SU-DHL-6 (cell line): Measurements from ENCODE around the gene RANBP1.

Experiments used
- H2AFZ ChIP-seq: fragments of 200-600 bp; sonication (generic); 2 replicates; pipeline ENCODE4 v1.6.1; 2014; ENCODE audit warnings: low read depth, mild to moderate bottlenecking, moderate library complexity, mixed read lengths, antibody characterized with exemption, low read length; ENCODE audit not compliant: severe bottlenecking
- H3F3A ChIP-seq: fragments of 200-600 bp; shearing (Covaris generic); 2 replicates; pipeline ENCODE4 v1.6.0; 2016; ENCODE audit warnings: antibody characterized with exemption, mild to moderate bottlenecking; ENCODE audit not compliant: insufficient read depth
- H3K27ac ChIP-seq: fragments of 200-600 bp; sonication (generic); 2 replicates; pipeline ENCODE4 v1.5.1; 2016; ENCODE audit warnings: low read depth, mild to moderate bottlenecking, low read length, moderate library complexity, mixed read lengths
- H3K27me3 ChIP-seq: fragments of 200-600 bp; sonication (generic), shearing (Covaris generic); 2 replicates; pipeline ENCODE4 v1.6.0; 2014; ENCODE audit warnings: mild to moderate bottlenecking, low read length
- H3K36me3 ChIP-seq: fragments of 200-600 bp; sonication (generic); 2 replicates; pipeline ENCODE4 v1.6.1; 2014; ENCODE audit warnings: mild to moderate bottlenecking, low read length, mixed read lengths
- H3K4me2 ChIP-seq: fragments of 300-600, 200-600 bp; shearing (Covaris generic), sonication (generic); 2 replicates; pipeline ENCODE4 v1.6.0; 2014; ENCODE audit warnings: low read length, low read depth, mild to moderate bottlenecking; ENCODE audit not compliant: poor library complexity, severe bottlenecking
- H3K4me3 ChIP-seq: fragments of 200-600 bp; sonication (generic); 2 replicates; pipeline ENCODE4 v1.5.1; 2014; ENCODE audit warnings: antibody characterized with exemption, low read length, mild to moderate bottlenecking, mixed read lengths; ENCODE audit not compliant: insufficient read depth, poor library complexity, severe bottlenecking
- H3K79me2 ChIP-seq: fragments of 200-600 bp; sonication (generic); 2 replicates; pipeline ENCODE4 v1.6.1; 2014; ENCODE audit warnings: mild to moderate bottlenecking, low read length, moderate library complexity; ENCODE audit not compliant: insufficient read depth
- H3K9ac ChIP-seq: fragments of 200-600 bp; sonication (generic); 2 replicates; pipeline ENCODE4 v1.7.0; 2014; ENCODE audit warnings: mild to moderate bottlenecking, low read length
- H3K9me2 ChIP-seq: fragments of 200-600 bp; sonication (generic); replicated peaks from 2 replicates; pipeline ENCODE4 v1.6.1; 2014; ENCODE audit warnings: low read length; ENCODE audit not compliant: insufficient read depth
- H3K9me3 ChIP-seq: fragments of 200-600 bp; sonication (generic); 2 replicates; pipeline ENCODE4 v1.6.1; 2014; ENCODE audit warnings: low read length, mixed read lengths; ENCODE audit not compliant: insufficient read depth
- H4K20me1 ChIP-seq: fragments of 200-600 bp; sonication (generic); 2 replicates; pipeline ENCODE4 v1.6.1; 2014; ENCODE audit warnings: low read depth, mild to moderate bottlenecking, antibody characterized with exemption, low read length, moderate library complexity, mixed read lengths
- EZH2phosphoT487 ChIP-seq: fragments of 200-600 bp; sonication (generic), shearing (Covaris generic); conservative IDR thresholded peaks from 2 replicates; pipeline ENCODE4 v1.6.1; 2018; ENCODE audit warnings: mild to moderate bottlenecking, antibody characterized with exemption, low read length, moderate library complexity, mixed read lengths
- TF ChIP-seq, protein P1 (sequence below): fragments of 200-600 bp; sonication (generic); IDR thresholded peaks from one replicate; pipeline ENCODE4 v1.5.1; 2017; ENCODE audit warnings: antibody characterized with exemption, mild to moderate bottlenecking, low read length, moderate library complexity; ENCODE audit not compliant: insufficient read depth, poor library complexity, severe bottlenecking

Gene RANBP1

DNA sequence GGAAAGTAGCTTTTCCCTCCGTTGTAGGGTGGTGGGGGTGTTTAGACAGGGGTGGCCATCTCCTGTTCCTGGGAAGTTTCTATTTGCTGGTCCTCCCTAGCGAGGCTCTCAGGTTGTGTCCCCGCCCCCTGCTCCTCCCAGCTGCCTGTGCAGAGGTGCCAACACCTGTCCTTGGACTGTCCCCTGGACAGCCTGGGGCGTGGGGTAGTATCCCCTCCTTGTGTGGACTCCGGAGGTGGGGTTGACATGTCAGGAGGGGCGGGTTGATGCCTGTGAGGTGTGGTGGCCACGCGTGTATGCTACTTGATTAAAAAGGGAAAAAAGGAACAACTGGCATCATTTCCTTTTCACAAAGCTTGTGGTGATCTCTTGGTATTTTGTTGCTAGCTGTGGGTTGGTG, 14.3 kb upstream of the RANBP1 start:
- no peak overlapping the region for H3K4me2 ChIP-seq
- H2AFZ ChIP-seq, result no peak overlapping the region
- no peak overlapping the region for H3K9ac ChIP-seq
- H3K36me3 ChIP-seq, result no peaks in the 10 kb centered on the region
- H3K4me3 ChIP-seq, result no peak overlapping the region
- H3K27ac ChIP-seq, result no peak overlapping the region
- H3K27me3 ChIP-seq, result no peaks in the 10 kb centered on the region
- H3K9me3 ChIP-seq, result no peaks in the 10 kb centered on the region
- H3F3A ChIP-seq, result no peaks in the 10 kb centered on the region
- no peaks in the 10 kb centered on the region for H3K9me2 ChIP-seq
- H3K79me2 ChIP-seq, result no peaks in the 10 kb centered on the region
- no peaks in the 10 kb centered on the region for H4K20me1 ChIP-seq
- no peak for TF ChIP-seq EZH2phosphoT487
- TF ChIP-seq, protein P1, sequence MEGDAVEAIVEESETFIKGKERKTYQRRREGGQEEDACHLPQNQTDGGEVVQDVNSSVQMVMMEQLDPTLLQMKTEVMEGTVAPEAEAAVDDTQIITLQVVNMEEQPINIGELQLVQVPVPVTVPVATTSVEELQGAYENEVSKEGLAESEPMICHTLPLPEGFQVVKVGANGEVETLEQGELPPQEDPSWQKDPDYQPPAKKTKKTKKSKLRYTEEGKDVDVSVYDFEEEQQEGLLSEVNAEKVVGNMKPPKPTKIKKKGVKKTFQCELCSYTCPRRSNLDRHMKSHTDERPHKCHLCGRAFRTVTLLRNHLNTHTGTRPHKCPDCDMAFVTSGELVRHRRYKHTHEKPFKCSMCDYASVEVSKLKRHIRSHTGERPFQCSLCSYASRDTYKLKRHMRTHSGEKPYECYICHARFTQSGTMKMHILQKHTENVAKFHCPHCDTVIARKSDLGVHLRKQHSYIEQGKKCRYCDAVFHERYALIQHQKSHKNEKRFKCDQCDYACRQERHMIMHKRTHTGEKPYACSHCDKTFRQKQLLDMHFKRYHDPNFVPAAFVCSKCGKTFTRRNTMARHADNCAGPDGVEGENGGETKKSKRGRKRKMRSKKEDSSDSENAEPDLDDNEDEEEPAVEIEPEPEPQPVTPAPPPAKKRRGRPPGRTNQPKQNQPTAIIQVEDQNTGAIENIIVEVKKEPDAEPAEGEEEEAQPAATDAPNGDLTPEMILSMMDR, result no peak

- no peak overlapping the region for H3K27ac ChIP-seq
- H3K9me2 ChIP-seq, result no peaks in the 10 kb centered on the region
- H3K4me3 ChIP-seq, result no peak overlapping the region
- no peaks in the 10 kb centered on the region for H3K79me2 ChIP-seq
- H3F3A ChIP-seq, result no peaks in the 10 kb centered on the region
- H4K20me1 ChIP-seq, result no peaks in the 10 kb centered on the region
- no peaks in the 10 kb centered on the region for H3K36me3 ChIP-seq
- no peaks in the 10 kb centered on the region for H3K9me3 ChIP-seq
- H3K27me3 ChIP-seq, result no peaks in the 10 kb centered on the region
- H2AFZ ChIP-seq, result no peak overlapping the region
- no peak overlapping the region for H3K4me2 ChIP-seq
- TF ChIP-seq, protein P1, result no peak
- TF ChIP-seq EZH2phosphoT487, result no peak
- H3K9ac ChIP-seq, result no peak overlapping the region
Measured at GRCh38 chr22:20102203-20102780, 13.6 kb upstream of the RANBP1 start.

DNA sequence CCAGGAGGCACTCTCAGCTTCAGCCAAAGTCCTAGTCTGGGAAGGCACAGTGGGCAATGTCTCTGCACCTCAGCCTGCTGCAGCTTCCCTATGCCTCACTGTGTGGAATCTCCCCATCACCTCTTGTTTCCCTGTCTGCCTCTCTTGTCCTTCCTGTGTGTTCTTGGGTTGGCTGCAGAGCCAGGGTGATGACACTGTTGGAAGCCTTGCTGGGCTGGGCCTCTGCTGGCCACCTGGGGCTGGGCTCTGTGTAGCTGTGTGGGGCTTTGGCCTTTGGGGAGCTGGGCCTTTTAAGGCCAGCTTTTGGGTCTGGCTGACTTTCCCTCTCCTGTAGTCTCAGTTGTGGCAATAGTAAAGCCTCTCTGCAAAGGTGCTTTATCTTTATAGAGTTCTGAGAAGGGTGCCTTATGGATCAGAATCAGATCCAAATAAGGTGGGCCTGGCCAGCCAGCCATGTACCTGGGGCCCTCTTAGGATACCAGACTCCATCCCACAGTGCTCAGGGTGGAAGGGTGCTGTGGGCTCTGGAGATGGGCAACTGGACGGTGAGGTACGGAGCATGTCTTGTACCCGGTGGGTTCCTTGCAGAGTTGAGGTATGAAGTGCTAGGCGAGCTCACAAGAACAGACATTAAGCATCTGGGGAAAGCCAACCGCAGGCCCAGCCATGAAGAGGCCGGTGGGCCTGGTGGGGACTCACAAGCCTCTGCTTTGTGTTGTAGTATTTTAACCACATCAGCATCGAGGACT, 10.3 kb upstream of the RANBP1 start:
- Histone ChIP-seq H3K9ac (no peak overlapping the region), H3K27me3 (no peaks in the 10 kb centered on the region), H3K9me2 (no peaks in the 10 kb centered on the region), H3K36me3 (no peaks in the 10 kb centered on the region), H3K4me3 (no peak overlapping the region), H2AFZ (no peak overlapping the region), H4K20me1 (no peaks in the 10 kb centered on the region), H3K4me2 (no peak overlapping the region), H3K79me2 (no peaks in the 10 kb centered on the region), H3F3A (peaks cover 5% of the 10 kb centered on the region), H3K27ac (no peak overlapping the region), H3K9me3 (no peaks in the 10 kb centered on the region)
- TF ChIP-seq EZH2phosphoT487, result no peak
- TF ChIP-seq, protein P1, result no peak
